HepG2 (cell line): Measurements from ENCODE around the gene SAPCD1. TPM values are rescaled to one million over a fixed set of nuclear protein-coding genes. Genes with fewer than 3 reads are reported as not detected.

ENCODE experiments used
- CBFB ChIP-seq: sonication (generic); formaldehyde crosslinking; IDR thresholded peaks from 2 replicates; pipeline ENCODE4 v1.4.0; 2020; ENCODE audit warnings: missing genetic modification reagents
- DNMT3B ChIP-seq: conservative IDR thresholded peaks from 2 replicates; pipeline ENCODE4 v1.6.1; 2016; ENCODE audit warnings: missing biosample characterization, control low read depth
- HDAC6 ChIP-seq: fragments of 200-600 bp; sonication (generic); IDR thresholded peaks from 2 replicates; pipeline ENCODE4 v1.7.0; 2017; ENCODE audit warnings: mild to moderate bottlenecking, antibody characterized with exemption, low read length, low read depth
- KDM5B ChIP-seq: sonication (generic); formaldehyde crosslinking; IDR thresholded peaks from 2 replicates; pipeline ENCODE4 v1.4.0; 2020; ENCODE audit warnings: missing genetic modification reagents, mild to moderate bottlenecking, borderline replicate concordance
- MAFK ChIP-seq, 2 experiments: IDR thresholded peaks in 1 of 2; conservative IDR thresholded peaks in 1 of 2; 2 replicates each; pipeline ENCODE4 v1.6.1; 2011; ENCODE audit warnings: improper control_type of control experiment in 2 of 2, low read length in 2 of 2
- RXRB ChIP-seq: IDR thresholded peaks from 2 replicates; pipeline ENCODE4 v1.6.1; 2016; ENCODE audit warnings: borderline replicate concordance, missing genetic modification reagents, missing compliant biosample characterization
- SP5 ChIP-seq: IDR thresholded peaks from 2 replicates; pipeline ENCODE4 v1.6.1; 2016; ENCODE audit warnings: low read depth, borderline replicate concordance
- SRY ChIP-seq: sonication (generic); formaldehyde crosslinking; IDR thresholded peaks from 2 replicates; pipeline ENCODE4 v1.8.0; 2022; ENCODE audit warnings: mild to moderate bottlenecking, missing genetic modification reagents
- ZBTB42 ChIP-seq: sonication (generic); formaldehyde crosslinking; IDR thresholded peaks from 2 replicates; pipeline ENCODE4 v1.5.0; 2020; ENCODE audit warnings: mild to moderate bottlenecking, missing genetic modification reagents
- ZNF430 ChIP-seq: sonication (generic); formaldehyde crosslinking; IDR thresholded peaks from 2 replicates; pipeline ENCODE4 v1.9.0; 2021; ENCODE audit warnings: mild to moderate bottlenecking, missing genetic modification reagents
- ZNF446 ChIP-seq: sonication (generic); formaldehyde crosslinking; IDR thresholded peaks from 2 replicates; pipeline ENCODE4 v1.5.0; 2020; ENCODE audit warnings: mild to moderate bottlenecking, missing genetic modification reagents
- ZNF781 ChIP-seq: sonication (generic); formaldehyde crosslinking; IDR thresholded peaks from 2 replicates; pipeline ENCODE4 v1.5.1; 2020; ENCODE audit warnings: borderline replicate concordance, mild to moderate bottlenecking, missing genetic modification reagents; ENCODE audit errors: not compliant biosample characterization
- ZNF792 ChIP-seq: IDR thresholded peaks from 2 replicates; pipeline ENCODE4 v1.6.1; 2016
- polyA plus RNA-seq, 8 experiments: library from polyadenylated mRNA; depleted of rRNA in 3 of 8; stranded (reverse) in 7 of 8; unstranded in 1 of 8; fragments of >200 nt; fragmentation: Illumina TruSeq in 4 of 8; extraction: Trizol in 4 of 8; gene quantifications; 2 replicates each; pipeline versions ENCODE4 v1.2.1 to v1.2.3, GENCODE V29; 2011 to 2016; ENCODE audit warnings: low read depth in 4 of 8, missing spikeins in 1 of 8, mixed read lengths in 1 of 8; ENCODE audit not compliant: insufficient read depth in 1 of 8
- total RNA-seq, 5 experiments: library from RNA; depleted of rRNA; stranded (reverse); fragments of >200 nt; fragmentation: Illumina TruSeq; extraction: Trizol; gene quantifications; 2 replicates each; pipeline ENCODE4 v1.2.3, GENCODE V29; 2016; ENCODE audit warnings: low read depth in 1 of 5
- TF ChIP-seq, protein P1 (sequence below): sonication (generic); formaldehyde crosslinking; conservative IDR thresholded peaks from 2 replicates; pipeline ENCODE4 v1.4.0; 2020; ENCODE audit warnings: missing genetic modification reagents
- TF ChIP-seq, protein P2 (sequence below): sonication (generic); formaldehyde crosslinking; IDR thresholded peaks from 2 replicates; pipeline ENCODE4 v1.4.0; 2020; ENCODE audit warnings: missing genetic modification reagents, borderline replicate concordance
- TF ChIP-seq, protein P3 (sequence below): sonication (generic); formaldehyde crosslinking; IDR thresholded peaks from 2 replicates; pipeline ENCODE4 v1.5.0; 2020; ENCODE audit warnings: mild to moderate bottlenecking, missing genetic modification reagents
- TF ChIP-seq, protein P4 (sequence below): sonication (generic); formaldehyde crosslinking; IDR thresholded peaks from 2 replicates; pipeline ENCODE4 v1.4.0; 2020; ENCODE audit warnings: mild to moderate bottlenecking, missing genetic modification reagents
- TF ChIP-seq, protein P5 (sequence below): sonication (generic); formaldehyde crosslinking; IDR thresholded peaks from 2 replicates; pipeline ENCODE4 v1.8.0; 2023; ENCODE audit warnings: mild to moderate bottlenecking, missing genetic modification reagents
- TF ChIP-seq, protein P6 (sequence below): IDR thresholded peaks from 2 replicates; pipeline ENCODE4 v1.6.1; 2016; ENCODE audit warnings: low read depth, missing genetic modification reagents, missing compliant biosample characterization

Gene SAPCD1
- total and polyA plus RNA-seq, 2 of the 13 experiments (the other 11 are each of a cell fraction or from before 2014, with no cell fraction given), result 2.5 to 3.9 TPM

DNA sequence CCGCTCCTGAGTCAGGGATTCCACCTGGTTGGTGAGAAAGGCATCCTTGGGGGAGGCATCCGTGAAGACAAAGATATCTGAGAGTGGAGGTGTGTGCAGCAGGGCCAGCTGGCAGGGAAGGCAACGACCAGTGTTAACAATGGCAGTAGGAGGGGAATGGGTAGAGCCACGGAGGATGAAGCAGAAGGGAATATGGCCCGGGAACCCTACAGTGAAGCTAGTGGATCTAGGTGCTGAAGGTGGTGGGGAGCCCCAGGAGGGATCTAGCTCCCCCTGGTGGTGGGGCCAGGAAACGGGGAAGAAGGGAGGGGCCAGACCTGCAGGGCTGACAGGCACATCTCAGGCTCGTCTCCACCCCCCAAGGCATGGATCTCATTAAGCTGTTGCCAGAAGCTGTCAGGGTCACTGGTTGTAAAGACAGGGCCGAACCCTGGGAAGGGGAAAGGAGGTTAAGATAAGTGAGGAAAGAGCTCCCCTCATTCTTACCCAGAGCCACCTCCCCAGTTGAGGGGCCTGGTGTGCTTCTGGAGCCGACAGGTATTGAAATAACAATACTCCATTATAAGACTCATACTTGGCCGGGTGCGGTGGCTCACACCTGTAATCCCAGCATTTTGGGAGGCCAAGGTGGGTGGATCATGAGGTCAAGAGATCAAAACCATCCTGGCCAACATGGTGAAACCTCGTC lies 7.4 kb downstream of the SAPCD1 start (continued):
- TF ChIP-seq, protein P1, sequence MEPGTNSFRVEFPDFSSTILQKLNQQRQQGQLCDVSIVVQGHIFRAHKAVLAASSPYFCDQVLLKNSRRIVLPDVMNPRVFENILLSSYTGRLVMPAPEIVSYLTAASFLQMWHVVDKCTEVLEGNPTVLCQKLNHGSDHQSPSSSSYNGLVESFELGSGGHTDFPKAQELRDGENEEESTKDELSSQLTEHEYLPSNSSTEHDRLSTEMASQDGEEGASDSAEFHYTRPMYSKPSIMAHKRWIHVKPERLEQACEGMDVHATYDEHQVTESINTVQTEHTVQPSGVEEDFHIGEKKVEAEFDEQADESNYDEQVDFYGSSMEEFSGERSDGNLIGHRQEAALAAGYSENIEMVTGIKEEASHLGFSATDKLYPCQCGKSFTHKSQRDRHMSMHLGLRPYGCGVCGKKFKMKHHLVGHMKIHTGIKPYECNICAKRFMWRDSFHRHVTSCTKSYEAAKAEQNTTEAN, result no peak
- TF ChIP-seq, protein P2, sequence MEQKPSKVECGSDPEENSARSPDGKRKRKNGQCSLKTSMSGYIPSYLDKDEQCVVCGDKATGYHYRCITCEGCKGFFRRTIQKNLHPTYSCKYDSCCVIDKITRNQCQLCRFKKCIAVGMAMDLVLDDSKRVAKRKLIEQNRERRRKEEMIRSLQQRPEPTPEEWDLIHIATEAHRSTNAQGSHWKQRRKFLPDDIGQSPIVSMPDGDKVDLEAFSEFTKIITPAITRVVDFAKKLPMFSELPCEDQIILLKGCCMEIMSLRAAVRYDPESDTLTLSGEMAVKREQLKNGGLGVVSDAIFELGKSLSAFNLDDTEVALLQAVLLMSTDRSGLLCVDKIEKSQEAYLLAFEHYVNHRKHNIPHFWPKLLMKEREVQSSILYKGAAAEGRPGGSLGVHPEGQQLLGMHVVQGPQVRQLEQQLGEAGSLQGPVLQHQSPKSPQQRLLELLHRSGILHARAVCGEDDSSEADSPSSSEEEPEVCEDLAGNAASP (CRISPR knock-in tag), result no peak
- TF ChIP-seq RXRB (CRISPR knock-in tag) (no peak; the same call in 1 of the 2 replicates), ZNF792 (CRISPR knock-in tag) (0 out of 2 replicates have a peak, but pooled peaks have one; percentile 32), ZNF430 (CRISPR knock-in tag) (no peak), ZNF781 (CRISPR knock-in tag) (no peak), ZBTB42 (no peak), HDAC6 (no peak), DNMT3B (no peak), MAFK (conservative IDR thresholded peaks at IDR 0.05 in 1 of 2, IDR thresholded peaks at IDR 0.05 in 1 of 2; ENCODE audit: low read length in 2 of 2) (no peak), CBFB (CRISPR knock-in tag) (no peak), SRY (no peak), SP5 (CRISPR knock-in tag) (peak; percentile 64; the same call in 1 of the 2 replicates), KDM5B (CRISPR knock-in tag) (peak; percentile 77; the same call in 1 of the 2 replicates), ZNF446 (CRISPR knock-in tag) (no peak)
- TF ChIP-seq, protein P3, sequence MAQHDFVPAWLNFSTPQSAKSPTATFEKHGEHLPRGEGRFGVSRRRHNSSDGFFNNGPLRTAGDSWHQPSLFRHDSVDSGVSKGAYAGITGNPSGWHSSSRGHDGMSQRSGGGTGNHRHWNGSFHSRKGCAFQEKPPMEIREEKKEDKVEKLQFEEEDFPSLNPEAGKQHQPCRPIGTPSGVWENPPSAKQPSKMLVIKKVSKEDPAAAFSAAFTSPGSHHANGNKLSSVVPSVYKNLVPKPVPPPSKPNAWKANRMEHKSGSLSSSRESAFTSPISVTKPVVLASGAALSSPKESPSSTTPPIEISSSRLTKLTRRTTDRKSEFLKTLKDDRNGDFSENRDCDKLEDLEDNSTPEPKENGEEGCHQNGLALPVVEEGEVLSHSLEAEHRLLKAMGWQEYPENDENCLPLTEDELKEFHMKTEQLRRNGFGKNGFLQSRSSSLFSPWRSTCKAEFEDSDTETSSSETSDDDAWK, result no peak
- TF ChIP-seq, protein P4, sequence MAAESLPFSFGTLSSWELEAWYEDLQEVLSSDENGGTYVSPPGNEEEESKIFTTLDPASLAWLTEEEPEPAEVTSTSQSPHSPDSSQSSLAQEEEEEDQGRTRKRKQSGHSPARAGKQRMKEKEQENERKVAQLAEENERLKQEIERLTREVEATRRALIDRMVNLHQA (CRISPR knock-in tag), result no peak
- TF ChIP-seq, protein P5, sequence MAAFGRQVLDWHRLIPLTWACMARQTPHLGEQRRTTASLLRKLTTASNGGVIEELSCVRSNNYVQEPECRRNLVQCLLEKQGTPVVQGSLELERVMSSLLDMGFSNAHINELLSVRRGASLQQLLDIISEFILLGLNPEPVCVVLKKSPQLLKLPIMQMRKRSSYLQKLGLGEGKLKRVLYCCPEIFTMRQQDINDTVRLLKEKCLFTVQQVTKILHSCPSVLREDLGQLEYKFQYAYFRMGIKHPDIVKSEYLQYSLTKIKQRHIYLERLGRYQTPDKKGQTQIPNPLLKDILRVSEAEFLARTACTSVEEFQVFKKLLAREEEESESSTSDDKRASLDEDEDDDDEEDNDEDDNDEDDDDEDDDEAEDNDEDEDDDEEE, result no peak
- TF ChIP-seq, protein P6, sequence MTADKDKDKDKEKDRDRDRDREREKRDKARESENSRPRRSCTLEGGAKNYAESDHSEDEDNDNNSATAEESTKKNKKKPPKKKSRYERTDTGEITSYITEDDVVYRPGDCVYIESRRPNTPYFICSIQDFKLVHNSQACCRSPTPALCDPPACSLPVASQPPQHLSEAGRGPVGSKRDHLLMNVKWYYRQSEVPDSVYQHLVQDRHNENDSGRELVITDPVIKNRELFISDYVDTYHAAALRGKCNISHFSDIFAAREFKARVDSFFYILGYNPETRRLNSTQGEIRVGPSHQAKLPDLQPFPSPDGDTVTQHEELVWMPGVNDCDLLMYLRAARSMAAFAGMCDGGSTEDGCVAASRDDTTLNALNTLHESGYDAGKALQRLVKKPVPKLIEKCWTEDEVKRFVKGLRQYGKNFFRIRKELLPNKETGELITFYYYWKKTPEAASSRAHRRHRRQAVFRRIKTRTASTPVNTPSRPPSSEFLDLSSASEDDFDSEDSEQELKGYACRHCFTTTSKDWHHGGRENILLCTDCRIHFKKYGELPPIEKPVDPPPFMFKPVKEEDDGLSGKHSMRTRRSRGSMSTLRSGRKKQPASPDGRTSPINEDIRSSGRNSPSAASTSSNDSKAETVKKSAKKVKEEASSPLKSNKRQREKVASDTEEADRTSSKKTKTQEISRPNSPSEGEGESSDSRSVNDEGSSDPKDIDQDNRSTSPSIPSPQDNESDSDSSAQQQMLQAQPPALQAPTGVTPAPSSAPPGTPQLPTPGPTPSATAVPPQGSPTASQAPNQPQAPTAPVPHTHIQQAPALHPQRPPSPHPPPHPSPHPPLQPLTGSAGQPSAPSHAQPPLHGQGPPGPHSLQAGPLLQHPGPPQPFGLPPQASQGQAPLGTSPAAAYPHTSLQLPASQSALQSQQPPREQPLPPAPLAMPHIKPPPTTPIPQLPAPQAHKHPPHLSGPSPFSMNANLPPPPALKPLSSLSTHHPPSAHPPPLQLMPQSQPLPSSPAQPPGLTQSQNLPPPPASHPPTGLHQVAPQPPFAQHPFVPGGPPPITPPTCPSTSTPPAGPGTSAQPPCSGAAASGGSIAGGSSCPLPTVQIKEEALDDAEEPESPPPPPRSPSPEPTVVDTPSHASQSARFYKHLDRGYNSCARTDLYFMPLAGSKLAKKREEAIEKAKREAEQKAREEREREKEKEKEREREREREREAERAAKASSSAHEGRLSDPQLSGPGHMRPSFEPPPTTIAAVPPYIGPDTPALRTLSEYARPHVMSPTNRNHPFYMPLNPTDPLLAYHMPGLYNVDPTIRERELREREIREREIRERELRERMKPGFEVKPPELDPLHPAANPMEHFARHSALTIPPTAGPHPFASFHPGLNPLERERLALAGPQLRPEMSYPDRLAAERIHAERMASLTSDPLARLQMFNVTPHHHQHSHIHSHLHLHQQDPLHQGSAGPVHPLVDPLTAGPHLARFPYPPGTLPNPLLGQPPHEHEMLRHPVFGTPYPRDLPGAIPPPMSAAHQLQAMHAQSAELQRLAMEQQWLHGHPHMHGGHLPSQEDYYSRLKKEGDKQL (CRISPR knock-in tag), result no peak
